ENCODE results near the gene SHE. TPM values are rescaled to one million over a fixed set of nuclear protein-coding genes. Genes with fewer than 3 reads are reported as not detected.

The SHE gene
- polyA plus RNA-seq, 1 experiment: not detected

- Histone ChIP-seq H3K9me3 (ENCODE audit: control insufficient read depth, insufficient read depth, low read length) (no peaks in the 10 kb centered on the region), H3K4me3 (ENCODE audit: low read depth, low read length) (no peak overlapping the region), H3K27ac (ENCODE audit: low read depth, low read length) (no peak overlapping the region), H3K27me3 (ENCODE audit: control insufficient read depth, insufficient read depth, low read length) (no peaks in the 10 kb centered on the region)
- ChIA-PET POLR2A (interaction anchor here (1.3 kb wide), 1 partner anchor 11 kb away, joined by 3 read pairs; no protein-coding TSS in a partner anchor), CTCF (interaction anchor here (0.6 to 1.7 kb wide), 5 partner anchors 10 to 158 kb away, joined by 3 to 5 read pairs (median 4); no protein-coding TSS in a partner anchor)
- no peak for TF ChIP-seq CTCF (IDR thresholded peaks at IDR 0.05; ENCODE audit: low read depth, low read length)
- DNase-seq (ENCODE audit: low read depth, low spot score): no peak
These were observed 72.2 kb downstream of the SHE start for GRCh38 chr1:154429841-154430611.

Other genes starting within 250 kb of the SHE start
- gene HAX1, start 229.8 kb downstream of the SHE start, polyA plus RNA-seq (2011; rRNA removed): 131 and 148 TPM in 2 replicates
- not detected in 2 replicates for gene AQP10, start 181.3 kb downstream of the SHE start, polyA plus RNA-seq (2011; rRNA removed)
- 42.5 and 45.7 TPM in 2 replicates for gene ATP8B2, start 176.9 kb downstream of the SHE start, polyA plus RNA-seq (2011; rRNA removed)
- 5.9 and 6.1 TPM in 2 replicates for gene IL6R, start 97.1 kb downstream of the SHE start, polyA plus RNA-seq (2011; rRNA removed)
- not detected in 2 replicates for gene TDRD10, start 193 bp downstream of the SHE start, polyA plus RNA-seq (2011; rRNA removed)
- 16.9 and 17.6 TPM in 2 replicates for gene UBE2Q1, start 56.2 kb upstream of the SHE start, polyA plus RNA-seq (2011; rRNA removed)
- 0.06 TPM in 1 of 2 replicates, not detected in the other for gene CHRNB2, start 65.4 kb upstream of the SHE start, polyA plus RNA-seq (2011; rRNA removed)
- 159 and 203 TPM in 2 replicates for gene ADAR, start 105.8 kb upstream of the SHE start, polyA plus RNA-seq (2011; rRNA removed)

All from AG04450 (cell line).